ENCODE measurements around the gene MIER1.
"Not testable (repeated sequence)": the region's sequence is repeated elsewhere in the genome, so short reads cannot be mapped to it uniquely, and the experiment has no call there.

MIER1 gene

GRCh38 chr1:66893712-66894111 lies 31.1 kb upstream of the MIER1 start:
- Histone ChIP-seq H2AFZ (ENCODE audit: insufficient read depth, low read length, poor library complexity) (no peak overlapping the region), H3K79me1 (ENCODE audit: low read length) (no peaks in the 10 kb centered on the region), H3K18ac (ENCODE audit: low read length) (no peak overlapping the region), H3K4ac (ENCODE audit: low read depth, low read length) (no peak overlapping the region), H3K27me3 (ENCODE audit: insufficient read depth, low read length) (no peaks in the 10 kb centered on the region), H4K91ac (ENCODE audit: low read depth, low read length) (no peak overlapping the region), H3K23ac (ENCODE audit: low read length) (no peak overlapping the region), H2BK12ac (ENCODE audit: low read length) (no peak overlapping the region), H3K4me3 (ENCODE audit: low read depth, low read length) (no peak overlapping the region), H2AK5ac (ENCODE audit: low read length) (no peak overlapping the region), H4K8ac (ENCODE audit: low read depth, low read length) (no peak overlapping the region), H3K36me3 (ENCODE audit: control insufficient read depth in 1 of 2, insufficient read depth in 2 of 2, low read length in 2 of 2) (no peaks in the 10 kb centered on the region), H4K12ac (ENCODE audit: low read depth, low read length) (no peak overlapping the region), H3K9me3 (ENCODE audit: insufficient read depth, low read depth, low read length) (no peaks in the 10 kb centered on the region), H2BK120ac (ENCODE audit: insufficient read depth, low read length, poor library complexity) (no peak overlapping the region), H3K4me1 (ENCODE audit: control insufficient read depth in 1 of 2, insufficient read depth in 2 of 2, low read length in 2 of 2) (no peaks in the 10 kb centered on the region), H3K9ac (ENCODE audit: low read length) (no peak overlapping the region), H3K79me2 (ENCODE audit: control insufficient read depth, insufficient read depth, low read length, poor library complexity) (no peaks in the 10 kb centered on the region), H3K4me2 (ENCODE audit: low read length) (no peak overlapping the region), H3K14ac (ENCODE audit: low read length) (no peak overlapping the region), H3K27ac (ENCODE audit: low read depth, low read length) (no peak overlapping the region), H2BK5ac (ENCODE audit: low read depth, low read length, poor library complexity) (no peak overlapping the region)
- DNase-seq: no peak
- WGBS (ENCODE audit: extremely low coverage, insufficient coverage, insufficient read length): no CpG with 5 or more reads among the region's 3 CpGs

DNA sequence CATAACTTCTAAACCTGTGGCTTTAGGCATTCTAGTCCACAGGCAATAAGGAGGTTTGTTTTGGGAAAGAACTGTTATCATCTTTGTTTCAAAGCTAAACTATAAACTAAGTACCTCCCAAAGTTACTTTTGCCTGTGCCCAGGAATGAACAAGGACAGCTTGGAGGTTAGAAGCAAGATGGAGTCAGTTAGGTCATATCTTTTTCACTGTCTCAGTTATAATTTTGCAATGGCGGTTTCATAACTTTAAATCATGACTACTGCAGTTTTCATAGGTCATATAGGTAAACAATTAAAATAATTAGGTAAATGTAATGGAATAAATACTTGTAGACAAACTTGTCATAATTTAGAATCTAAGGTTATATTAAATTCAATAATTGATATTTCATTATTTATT lies 9.6 kb upstream of the MIER1 start:
- H2AFZ ChIP-seq (ENCODE audit: insufficient read depth, low read length, poor library complexity); H2BK12ac ChIP-seq (ENCODE audit: low read length); H3K27ac ChIP-seq (ENCODE audit: low read depth, low read length); H3K79me2 ChIP-seq (ENCODE audit: control insufficient read depth, insufficient read depth, low read length, poor library complexity); H2AK5ac ChIP-seq (ENCODE audit: low read length); DNase-seq; H2BK120ac ChIP-seq (ENCODE audit: insufficient read depth, low read length, poor library complexity); H3K79me1 ChIP-seq (ENCODE audit: low read length); H4K12ac ChIP-seq (ENCODE audit: low read depth, low read length); H3K14ac ChIP-seq (ENCODE audit: low read length); H3K4me2 ChIP-seq (ENCODE audit: low read length); H2BK5ac ChIP-seq (ENCODE audit: low read depth, low read length, poor library complexity); H3K4ac ChIP-seq (ENCODE audit: low read depth, low read length); H3K9me3 ChIP-seq (ENCODE audit: insufficient read depth, low read depth, low read length); H4K8ac ChIP-seq (ENCODE audit: low read depth, low read length); H3K4me3 ChIP-seq (ENCODE audit: low read depth, low read length); H3K36me3 ChIP-seq (ENCODE audit: control insufficient read depth in 1 of 2, insufficient read depth in 2 of 2, low read length in 2 of 2); H3K4me1 ChIP-seq (ENCODE audit: control insufficient read depth in 1 of 2, insufficient read depth in 2 of 2, low read length in 2 of 2); H3K27me3 ChIP-seq (ENCODE audit: insufficient read depth, low read length); H3K18ac ChIP-seq (ENCODE audit: low read length); H4K91ac ChIP-seq (ENCODE audit: low read depth, low read length); H3K23ac ChIP-seq (ENCODE audit: low read length); H3K9ac ChIP-seq (ENCODE audit: low read length): not testable (repeated sequence)
- no CpG with 5 or more reads among the region's 1 CpG for WGBS (ENCODE audit: extremely low coverage, insufficient coverage, insufficient read length)

- Histone ChIP-seq H3K4me2 (ENCODE audit: low read length) (no peak overlapping the region), H4K91ac (ENCODE audit: low read depth, low read length) (no peak overlapping the region), H3K4ac (ENCODE audit: low read depth, low read length) (no peak overlapping the region), H3K79me2 (ENCODE audit: control insufficient read depth, insufficient read depth, low read length, poor library complexity) (no peaks in the 10 kb centered on the region), H3K14ac (ENCODE audit: low read length) (no peak overlapping the region), H3K9me3 (ENCODE audit: insufficient read depth, low read depth, low read length) (peaks cover 3% of the 10 kb centered on the region), H4K8ac (ENCODE audit: low read depth, low read length) (no peak overlapping the region), H2AK5ac (ENCODE audit: low read length) (no peak overlapping the region), H3K18ac (ENCODE audit: low read length) (no peak overlapping the region), H3K4me1 (ENCODE audit: control insufficient read depth in 1 of 2, insufficient read depth in 2 of 2, low read length in 2 of 2) (no peaks in the 10 kb centered on the region), H3K36me3 (ENCODE audit: control insufficient read depth in 1 of 2, insufficient read depth in 2 of 2, low read length in 2 of 2) (no peaks in the 10 kb centered on the region), H3K27me3 (ENCODE audit: insufficient read depth, low read length) (no peaks in the 10 kb centered on the region), H3K79me1 (ENCODE audit: low read length) (no peaks in the 10 kb centered on the region), H3K23ac (ENCODE audit: low read length) (no peak overlapping the region), H3K27ac (ENCODE audit: low read depth, low read length) (no peak overlapping the region), H2BK5ac (ENCODE audit: low read depth, low read length, poor library complexity) (no peak overlapping the region), H3K9ac (ENCODE audit: low read length) (no peak overlapping the region), H4K12ac (ENCODE audit: low read depth, low read length) (no peak overlapping the region), H2BK120ac (ENCODE audit: insufficient read depth, low read length, poor library complexity) (no peak overlapping the region), H3K4me3 (ENCODE audit: low read depth, low read length) (no peak overlapping the region), H2AFZ (ENCODE audit: insufficient read depth, low read length, poor library complexity) (no peak overlapping the region), H2BK12ac (ENCODE audit: low read length) (no peak overlapping the region)
- DNase-seq: peak in 1 of 2 donors; percentile 16
- WGBS (ENCODE audit: extremely low coverage, insufficient coverage, insufficient read length): no CpG with 5 or more reads among the region's 2 CpGs
These were observed 8.5 kb upstream of the MIER1 start for GRCh38 chr1:66916320-66916719.

- Histone ChIP-seq H3K9ac (ENCODE audit: low read length) (no peak overlapping the region), H2AFZ (ENCODE audit: insufficient read depth, low read length, poor library complexity) (no peak overlapping the region), H3K4me1 (ENCODE audit: control insufficient read depth in 1 of 2, insufficient read depth in 2 of 2, low read length in 2 of 2) (no peaks in the 10 kb centered on the region), H4K8ac (ENCODE audit: low read depth, low read length) (no peak overlapping the region), H3K79me2 (ENCODE audit: control insufficient read depth, insufficient read depth, low read length, poor library complexity) (peaks cover 2% of the 10 kb centered on the region), H3K4me2 (ENCODE audit: low read length) (no peak overlapping the region), H3K18ac (ENCODE audit: low read length) (no peak overlapping the region), H3K79me1 (ENCODE audit: low read length) (no peaks in the 10 kb centered on the region), H3K14ac (ENCODE audit: low read length) (no peak overlapping the region), H4K12ac (ENCODE audit: low read depth, low read length) (no peak overlapping the region), H3K9me3 (ENCODE audit: insufficient read depth, low read depth, low read length) (peaks cover 3% of the 10 kb centered on the region), H3K4ac (ENCODE audit: low read depth, low read length) (no peak overlapping the region), H3K4me3 (ENCODE audit: low read depth, low read length) (no peak overlapping the region), H2BK5ac (ENCODE audit: low read depth, low read length, poor library complexity) (no peak overlapping the region), H3K36me3 (ENCODE audit: control insufficient read depth in 1 of 2, insufficient read depth in 2 of 2, low read length in 2 of 2) (no peaks in the 10 kb centered on the region), H3K27ac (ENCODE audit: low read depth, low read length) (no peak overlapping the region), H2AK5ac (ENCODE audit: low read length) (no peak overlapping the region), H2BK120ac (ENCODE audit: insufficient read depth, low read length, poor library complexity) (no peak overlapping the region), H2BK12ac (ENCODE audit: low read length) (no peak overlapping the region), H3K27me3 (ENCODE audit: insufficient read depth, low read length) (no peaks in the 10 kb centered on the region), H3K23ac (ENCODE audit: low read length) (no peak overlapping the region), H4K91ac (ENCODE audit: low read depth, low read length) (no peak overlapping the region)
- no CpG with 5 or more reads among the region's 1 CpG for WGBS (ENCODE audit: extremely low coverage, insufficient coverage, insufficient read length)
- DNase-seq: no peak
These were observed 7.3 kb upstream of the MIER1 start for GRCh38 chr1:66917476-66917875.

All from trophoblast cell (in vitro differentiated cells and primary cell).